ENCODE measurements around the gene GMFB. TPM values are rescaled to one million over a fixed set of nuclear protein-coding genes. Genes with fewer than 3 reads are reported as not detected.

Gene GMFB
- total RNA-seq, result 10 to 100 TPM; 22.9 to 47.1 TPM

DNA sequence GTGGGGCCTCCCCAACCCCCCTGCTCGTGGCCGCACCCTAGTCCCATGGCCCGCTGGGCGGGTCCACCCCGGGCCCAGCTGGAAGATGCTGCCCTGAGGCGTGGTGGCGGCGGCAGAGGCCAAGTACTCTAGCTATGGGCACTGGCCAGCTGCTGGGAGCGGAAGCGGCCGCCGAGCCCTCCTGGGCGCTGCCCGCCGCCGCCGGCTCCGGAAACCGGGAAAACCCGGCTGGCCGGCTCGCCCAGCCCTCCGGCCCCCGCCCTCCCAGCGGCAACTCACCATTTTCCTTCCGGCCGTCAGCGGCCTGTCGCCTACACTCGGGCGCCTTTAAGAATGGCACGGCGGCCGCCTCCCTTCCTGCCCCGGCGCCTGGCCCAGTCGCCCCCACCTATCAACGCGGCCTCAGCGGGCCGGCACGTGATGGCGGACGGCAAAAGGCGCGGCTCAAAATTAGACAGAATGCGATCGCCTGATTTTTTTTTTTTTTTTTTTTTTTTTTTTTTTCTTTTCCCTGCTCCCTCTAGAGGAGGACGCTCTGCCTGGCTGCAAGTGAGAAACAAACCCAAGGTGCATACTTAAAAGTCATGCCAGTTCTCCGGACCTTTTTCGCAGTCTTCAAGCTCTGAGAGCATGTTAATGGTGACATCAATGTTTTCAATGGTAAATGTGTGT, at the start of gene GMFB:
GMFB (minus strand) TSS at position 335 of the 672 bp plus-strand sequence; CDS start at position 282, 53 bp downstream.
- TF ChIP-seq, protein P1, sequence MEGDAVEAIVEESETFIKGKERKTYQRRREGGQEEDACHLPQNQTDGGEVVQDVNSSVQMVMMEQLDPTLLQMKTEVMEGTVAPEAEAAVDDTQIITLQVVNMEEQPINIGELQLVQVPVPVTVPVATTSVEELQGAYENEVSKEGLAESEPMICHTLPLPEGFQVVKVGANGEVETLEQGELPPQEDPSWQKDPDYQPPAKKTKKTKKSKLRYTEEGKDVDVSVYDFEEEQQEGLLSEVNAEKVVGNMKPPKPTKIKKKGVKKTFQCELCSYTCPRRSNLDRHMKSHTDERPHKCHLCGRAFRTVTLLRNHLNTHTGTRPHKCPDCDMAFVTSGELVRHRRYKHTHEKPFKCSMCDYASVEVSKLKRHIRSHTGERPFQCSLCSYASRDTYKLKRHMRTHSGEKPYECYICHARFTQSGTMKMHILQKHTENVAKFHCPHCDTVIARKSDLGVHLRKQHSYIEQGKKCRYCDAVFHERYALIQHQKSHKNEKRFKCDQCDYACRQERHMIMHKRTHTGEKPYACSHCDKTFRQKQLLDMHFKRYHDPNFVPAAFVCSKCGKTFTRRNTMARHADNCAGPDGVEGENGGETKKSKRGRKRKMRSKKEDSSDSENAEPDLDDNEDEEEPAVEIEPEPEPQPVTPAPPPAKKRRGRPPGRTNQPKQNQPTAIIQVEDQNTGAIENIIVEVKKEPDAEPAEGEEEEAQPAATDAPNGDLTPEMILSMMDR (IDR thresholded peaks at IDR 0.05), result peak; percentile 21
- H3K36me3 ChIP-seq, result no peaks in the 10 kb centered on the region
- H3K27me3 ChIP-seq (replicated peaks; ENCODE audit: insufficient read depth), result no peaks in the 10 kb centered on the region
- DNase-seq (ENCODE audit: low spot score), result peak; percentile 74
- H3K4me1 ChIP-seq (ENCODE audit: control insufficient read depth in 1 of 2, low read depth in 2 of 2), result peaks cover 15 to 31% of the 10 kb centered on the region in 2 donors
- no peaks in the 10 kb centered on the region for H3K9me3 ChIP-seq
- peak within 1 kb of the TSS; percentile 88 to 97 for H3K27ac ChIP-seq
- peak; percentile 99 for ATAC-seq (ENCODE audit: insufficient number of reproducible peaks, low FRiP score, low read depth)
- peak within 1 kb of the TSS; percentile 98 for H3K4me3 ChIP-seq

DNA sequence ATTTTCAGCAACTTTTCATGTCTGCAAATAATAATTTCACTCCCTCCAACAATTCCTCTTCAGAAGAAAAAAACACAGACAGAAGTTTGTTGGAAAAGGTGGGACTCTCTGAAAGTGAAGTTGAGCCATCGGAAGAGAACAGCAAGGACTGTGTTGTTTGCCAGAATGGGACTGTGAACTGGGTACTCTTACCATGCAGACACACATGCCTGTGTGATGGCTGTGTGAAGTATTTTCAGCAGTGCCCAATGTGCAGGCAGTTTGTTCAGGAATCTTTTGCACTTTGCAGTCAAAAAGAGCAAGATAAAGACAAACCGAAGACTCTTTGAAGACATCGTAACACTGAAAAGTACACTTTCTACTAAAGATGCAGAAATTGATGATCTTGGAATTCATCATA, 49.3 kb upstream of the GMFB start:
- H3K4me3 ChIP-seq, result no peak overlapping the region
- H3K27ac ChIP-seq, result no peak overlapping the region
- H3K9me3 ChIP-seq, result no peaks in the 10 kb centered on the region
- H3K27me3 ChIP-seq (replicated peaks; ENCODE audit: insufficient read depth), result no peaks in the 10 kb centered on the region
- H3K4me1 ChIP-seq (ENCODE audit: control insufficient read depth in 1 of 2, low read depth in 2 of 2), result no peaks in the 10 kb centered on the region
- no peak for DNase-seq (ENCODE audit: low spot score)
- H3K36me3 ChIP-seq, result peaks cover 7% of the 10 kb centered on the region
- no peak for ATAC-seq (ENCODE audit: insufficient number of reproducible peaks, low FRiP score, low read depth)
- TF ChIP-seq, protein P1 (IDR thresholded peaks at IDR 0.05), result no peak

DNA sequence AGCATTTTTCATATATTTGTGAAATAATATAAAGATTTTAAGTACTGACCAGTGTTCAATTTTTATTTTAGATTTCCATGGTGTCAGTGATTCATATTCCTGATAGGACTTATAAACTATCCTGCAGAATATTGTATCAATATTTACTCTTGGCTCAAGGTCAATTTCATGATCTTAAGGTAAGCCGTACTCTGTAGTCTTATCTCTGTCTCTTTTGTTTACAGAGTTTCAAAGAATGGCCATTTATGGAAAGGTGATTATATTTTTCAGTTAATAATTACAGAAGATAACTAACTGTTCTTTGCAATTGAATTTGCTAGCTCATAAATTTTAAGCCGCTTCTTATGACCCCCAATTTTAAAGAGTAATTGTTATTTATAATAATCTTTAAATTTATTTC, 48.9 kb upstream of the GMFB start:
- Histone ChIP-seq H3K4me3 (no peak overlapping the region), H3K27ac (no peak overlapping the region), H3K36me3 (peaks cover 7% of the 10 kb centered on the region), H3K4me1 (ENCODE audit: control insufficient read depth in 1 of 2, low read depth in 2 of 2) (no peaks in the 10 kb centered on the region), H3K27me3 (replicated peaks; ENCODE audit: insufficient read depth) (no peaks in the 10 kb centered on the region), H3K9me3 (no peaks in the 10 kb centered on the region)
- ATAC-seq (ENCODE audit: insufficient number of reproducible peaks, low FRiP score, low read depth) (no peak), DNase-seq (ENCODE audit: low spot score) (no peak)
- TF ChIP-seq, protein P1 (IDR thresholded peaks at IDR 0.05), result no peak

DNA sequence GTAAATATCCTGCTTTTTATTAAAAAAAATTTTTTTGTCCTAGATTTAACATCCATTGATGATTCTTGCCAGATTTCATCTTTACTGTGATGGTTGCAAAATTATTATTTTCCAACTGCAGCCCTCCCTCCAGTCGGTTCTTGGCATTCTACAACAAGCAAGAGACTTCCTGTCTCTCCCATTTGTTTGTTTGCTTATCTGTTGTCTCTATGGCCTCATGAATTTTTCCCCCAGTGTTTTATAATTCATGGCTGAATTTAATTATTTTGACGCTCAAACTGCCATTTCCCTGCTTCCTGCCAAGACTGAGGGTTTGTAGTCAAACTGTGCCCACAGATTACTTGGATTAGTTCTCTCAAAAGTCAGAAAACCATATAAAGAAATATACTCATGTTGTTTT, 46.9 kb upstream of the GMFB start:
- H3K9me3 ChIP-seq, result no peaks in the 10 kb centered on the region
- no peak overlapping the region for H3K27ac ChIP-seq
- TF ChIP-seq, protein P1 (IDR thresholded peaks at IDR 0.05), result no peak
- no peaks in the 10 kb centered on the region for H3K4me1 ChIP-seq (ENCODE audit: control insufficient read depth in 1 of 2, low read depth in 2 of 2)
- DNase-seq (ENCODE audit: low spot score), result no peak
- ATAC-seq (ENCODE audit: insufficient number of reproducible peaks, low FRiP score, low read depth), result no peak
- no peak overlapping the region for H3K4me3 ChIP-seq
- H3K27me3 ChIP-seq (replicated peaks; ENCODE audit: insufficient read depth), result no peaks in the 10 kb centered on the region
- H3K36me3 ChIP-seq, result peaks cover 7% of the 10 kb centered on the region

DNA sequence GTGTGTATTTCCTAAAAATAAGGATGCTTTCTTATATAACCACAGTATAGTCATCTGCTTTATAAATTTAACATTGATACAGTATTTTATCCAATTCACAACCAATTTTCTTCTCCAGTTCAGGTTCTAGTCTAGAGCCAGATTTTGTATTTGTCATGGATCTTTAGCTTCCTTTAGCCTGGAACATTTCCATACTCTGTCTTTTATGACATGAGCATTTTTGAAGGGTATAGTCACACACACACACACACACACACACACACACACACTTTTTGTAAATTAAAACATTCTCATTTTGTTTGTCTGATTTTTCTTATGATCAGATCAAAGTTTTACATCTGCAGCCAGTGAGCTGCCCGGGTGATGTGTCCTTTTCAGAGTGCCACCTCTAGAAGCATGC, 46.3 kb upstream of the GMFB start:
- Histone ChIP-seq H3K36me3 (peaks cover 7% of the 10 kb centered on the region), H3K9me3 (no peaks in the 10 kb centered on the region), H3K27ac (no peak overlapping the region), H3K4me3 (no peak overlapping the region), H3K27me3 (replicated peaks; ENCODE audit: insufficient read depth) (no peaks in the 10 kb centered on the region), H3K4me1 (ENCODE audit: control insufficient read depth in 1 of 2, low read depth in 2 of 2) (no peaks in the 10 kb centered on the region)
- DNase-seq (ENCODE audit: low spot score), result no peak
- TF ChIP-seq, protein P1 (IDR thresholded peaks at IDR 0.05), result no peak
- ATAC-seq (ENCODE audit: insufficient number of reproducible peaks, low FRiP score, low read depth), result no peak

Measured in thoracic aorta (tissue), 2 donors.